Fibroblast of pulmonary artery (primary cell): Measurements from ENCODE around the gene GALE.

Source experiments
- DNase-seq: peaks from one replicate; pipeline ENCODE4 v3.0.0-alpha.2; 2010; ENCODE audit warnings: low read depth
- H3K4me3 ChIP-seq: replicated peaks from 2 replicates; pipeline ENCODE4 v1.5.1; 2011; ENCODE audit warnings: low read depth, mild to moderate bottlenecking, control low read depth, low read length, moderate library complexity
- CTCF ChIP-seq: IDR thresholded peaks from 2 replicates; pipeline ENCODE4 v1.5.1; 2011; ENCODE audit warnings: mild to moderate bottlenecking, control low read depth, low read length, inconsistent platforms; ENCODE audit errors: missing control alignments

The GALE gene

GRCh38 chr1:23757812-23758211 is 42.7 kb downstream of the GALE start:
- no peak for TF ChIP-seq CTCF
- DNase-seq = no peak
- no peak overlapping the region for H3K4me3 ChIP-seq

GRCh38 chr1:23756676-23757075 is 43.9 kb downstream of the GALE start:
- no peak overlapping the region for H3K4me3 ChIP-seq
- peak; percentile 23 for DNase-seq
- no peak for TF ChIP-seq CTCF

GRCh38 chr1:23752909-23753308 is 47.6 kb downstream of the GALE start:
- no peak for DNase-seq
- no peak overlapping the region for H3K4me3 ChIP-seq
- no peak for TF ChIP-seq CTCF

GRCh38 chr1:23751815-23752200 is 48.7 kb downstream of the GALE start:
- TF ChIP-seq CTCF = no peak
- no peak for DNase-seq
- H3K4me3 ChIP-seq = no peak overlapping the region

DNA sequence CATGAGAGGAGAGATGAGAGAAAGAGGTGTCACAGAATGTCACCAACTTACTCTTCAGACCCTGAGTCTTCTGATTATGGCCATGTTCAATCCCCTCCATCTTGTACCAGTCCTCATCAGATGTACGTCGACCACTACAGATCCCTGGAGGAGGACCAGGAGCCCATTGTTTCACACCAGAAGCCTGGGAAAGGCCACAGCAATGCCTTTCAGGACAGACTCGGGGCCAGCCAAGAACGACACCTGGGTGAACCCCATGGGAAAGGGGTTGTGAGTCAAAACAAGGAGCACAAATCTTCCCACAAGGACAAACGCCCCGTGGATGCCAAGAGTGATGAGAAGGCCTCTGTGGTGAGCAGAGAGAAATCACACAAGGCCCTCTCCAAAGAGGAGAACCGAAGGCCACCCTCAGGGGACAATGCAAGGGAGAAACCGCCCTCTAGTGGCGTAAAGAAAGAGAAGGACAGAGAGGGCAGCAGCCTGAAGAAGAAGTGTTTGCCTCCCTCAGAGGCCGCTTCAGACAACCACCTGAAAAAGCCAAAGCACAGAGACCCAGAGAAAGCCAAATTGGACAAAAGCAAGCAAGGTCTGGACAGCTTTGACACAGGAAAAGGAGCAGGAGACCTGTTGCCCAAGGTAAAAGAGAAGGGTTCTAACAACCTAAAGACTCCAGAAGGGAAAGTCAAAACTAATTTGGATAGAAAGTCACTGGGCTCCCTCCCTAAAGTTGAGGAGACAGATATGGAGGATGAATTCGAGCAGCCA is 49.3 kb downstream of the GALE start:
- peak; percentile 73 for DNase-seq
- no peak overlapping the region for H3K4me3 ChIP-seq
- peak; percentile 77 for TF ChIP-seq CTCF

DNA sequence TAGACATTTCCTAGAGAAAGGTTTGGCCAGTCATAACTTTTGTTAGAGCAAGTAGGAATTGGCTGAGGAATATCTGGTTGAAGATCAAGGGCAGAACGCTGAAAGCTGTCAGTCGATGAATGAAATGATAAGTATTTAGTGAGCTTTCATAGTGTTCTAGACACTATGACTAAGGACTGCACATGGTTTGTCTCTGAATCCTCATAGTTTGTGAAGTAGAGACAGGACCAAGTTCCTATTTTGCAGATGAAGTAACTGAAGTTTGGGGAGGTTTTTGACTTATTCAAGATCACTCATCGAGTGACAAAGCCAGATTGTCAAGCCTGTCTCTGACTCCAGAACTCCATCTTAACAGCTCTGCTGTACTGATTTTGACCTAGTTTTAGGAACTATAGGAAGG is 52.5 kb downstream of the GALE start:
- no peak for TF ChIP-seq CTCF
- DNase-seq = no peak
- H3K4me3 ChIP-seq = no peak overlapping the region
